MCF 10A (cell line): ENCODE results near the gene ADI1. TPM values are rescaled to one million over a fixed set of nuclear protein-coding genes. Genes with fewer than 3 reads are reported as not detected.

Experiments used
- BruUV-seq: library from RNA; stranded (reverse); fragments of 400-500 nt; replicated peaks from 2 replicates; lab custom pipeline; 2021; lab: Mats Ljungman, UMichigan
- CTCF ChIA-PET: fragments of 300-600 bp; sonication (Branson Sonifier 250); formaldehyde crosslinking; extraction: SDS; loops from one replicate; lab custom pipeline; 2021; ENCODE audit warnings: antibody characterized with exemption, inconsistent platforms; lab: Yijun Ruan, JAX
- POLR2A ChIA-PET: fragments of 300-600, 350-650 bp; sonication (Branson Sonifier 250); formaldehyde crosslinking; extraction: SDS; loops from one replicate; lab custom pipeline; 2020; ENCODE audit warnings: antibody characterized with exemption, inconsistent platforms; lab: Yijun Ruan, JAX
- DNase-seq: peaks from one replicate; pipeline ENCODE4 v3.0.0-alpha.2; 2018; ENCODE audit not compliant: unreplicated experiment
- H3K27ac Mint-ChIP-seq: one replicate; pipeline ENCODE4 v1.8.0; 2022; ENCODE audit warnings: mild to moderate bottlenecking, low read depth, mixed read lengths; ENCODE audit not compliant: unreplicated experiment
- H3K27me3 Mint-ChIP-seq: one replicate; pipeline ENCODE4 v1.8.0; 2022; ENCODE audit warnings: mixed read lengths; ENCODE audit not compliant: insufficient read depth, unreplicated experiment
- H3K36me3 Mint-ChIP-seq: one replicate; pipeline ENCODE4 v1.8.0; 2022; ENCODE audit warnings: mild to moderate bottlenecking, moderate library complexity, mixed read lengths; ENCODE audit not compliant: insufficient read depth, unreplicated experiment
- H3K4me1 Mint-ChIP-seq: one replicate; pipeline ENCODE4 v1.8.0; 2022; ENCODE audit warnings: mixed read lengths; ENCODE audit not compliant: insufficient read depth, unreplicated experiment
- H3K4me3 Mint-ChIP-seq: one replicate; pipeline ENCODE4 v1.8.0; 2022; ENCODE audit warnings: mild to moderate bottlenecking, moderate library complexity, mixed read lengths; ENCODE audit not compliant: unreplicated experiment
- H3K9me3 Mint-ChIP-seq: one replicate; pipeline ENCODE4 v1.8.0; 2022; ENCODE audit warnings: mixed read lengths; ENCODE audit not compliant: unreplicated experiment
- intact Hi-C: fragments of 100-400 bp; cut with micrococcal nuclease; formaldehyde crosslinking; loops from 2 replicates; pipeline ENCODE4 v1.14.1; 2022
- total RNA-seq: library from RNA; stranded (reverse); gene quantifications from 2 replicates; pipeline ENCODE4 v1.2.3, GENCODE V29; 2022
- TF ChIP-seq, protein P1 (sequence below): fragments of 200-600 bp; IDR thresholded peaks from one replicate; pipeline ENCODE4 v1.8.0; 2022; ENCODE audit warnings: antibody characterized with exemption, mild to moderate bottlenecking; ENCODE audit not compliant: unreplicated experiment

ADI1 gene
- total RNA-seq, 1 experiment from 2014 or later: 61.9 TPM

DNA sequence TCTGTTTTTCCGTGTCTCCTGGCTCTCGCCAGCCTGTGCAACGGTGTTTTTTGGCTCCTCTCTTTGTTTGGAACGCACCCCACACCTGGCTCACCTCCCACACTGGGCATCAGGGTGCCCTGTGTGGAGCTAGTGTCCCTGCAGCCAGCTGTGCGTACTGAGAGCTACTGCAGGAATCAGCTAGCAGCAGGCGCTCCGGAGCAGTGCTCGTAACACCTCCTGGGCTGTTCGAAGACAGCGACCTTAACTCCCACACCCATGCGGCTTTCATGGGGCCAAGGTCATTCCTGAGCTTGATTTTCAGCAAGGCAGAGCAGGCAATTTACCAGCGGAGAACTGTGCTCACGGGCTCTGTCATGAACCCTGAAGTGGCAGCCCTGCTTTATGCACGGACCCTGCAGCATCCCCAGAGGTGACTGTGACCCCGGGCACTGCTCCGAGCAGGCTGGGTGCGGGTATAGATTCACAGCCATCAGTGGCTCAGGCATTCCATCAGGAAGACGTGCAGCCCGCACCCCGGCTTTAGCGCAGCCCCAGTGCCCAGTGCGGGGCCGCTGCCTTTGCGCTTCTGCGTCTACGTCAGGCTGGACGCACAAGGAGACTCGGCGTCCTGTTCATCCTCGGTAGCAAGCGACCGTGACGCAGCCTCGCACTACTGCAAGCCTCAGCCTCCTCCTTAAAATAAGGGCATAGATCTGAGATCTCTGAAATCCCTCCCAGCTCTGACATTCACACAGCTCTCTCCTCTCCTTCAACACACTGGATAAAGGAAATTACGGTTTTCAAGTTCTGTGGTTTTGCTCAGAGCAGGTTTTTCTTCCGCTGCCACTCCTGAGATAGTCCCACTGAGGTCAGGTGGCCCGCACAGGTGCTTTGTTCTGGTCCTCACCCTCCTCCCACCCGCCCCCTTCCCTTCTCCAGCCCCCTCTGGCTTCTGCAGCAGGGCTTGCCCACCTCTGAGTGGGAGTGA, 58.2 kb downstream of the ADI1 start:
- BruUV-seq: no TSS peak
- ChIA-PET POLR2A (interaction anchor here (2.5 kb wide), 1 partner anchor 75 kb away, joined by 5 read pairs; no protein-coding TSS in a partner anchor), CTCF (interaction anchor here (0.6 to 4.0 kb wide), 14 partner anchors 9 to 1506 kb away, joined by 3 to 45 read pairs (median 6); no protein-coding TSS in a partner anchor)
- intact Hi-C loops: no loop called here
- TF ChIP-seq, protein P1, sequence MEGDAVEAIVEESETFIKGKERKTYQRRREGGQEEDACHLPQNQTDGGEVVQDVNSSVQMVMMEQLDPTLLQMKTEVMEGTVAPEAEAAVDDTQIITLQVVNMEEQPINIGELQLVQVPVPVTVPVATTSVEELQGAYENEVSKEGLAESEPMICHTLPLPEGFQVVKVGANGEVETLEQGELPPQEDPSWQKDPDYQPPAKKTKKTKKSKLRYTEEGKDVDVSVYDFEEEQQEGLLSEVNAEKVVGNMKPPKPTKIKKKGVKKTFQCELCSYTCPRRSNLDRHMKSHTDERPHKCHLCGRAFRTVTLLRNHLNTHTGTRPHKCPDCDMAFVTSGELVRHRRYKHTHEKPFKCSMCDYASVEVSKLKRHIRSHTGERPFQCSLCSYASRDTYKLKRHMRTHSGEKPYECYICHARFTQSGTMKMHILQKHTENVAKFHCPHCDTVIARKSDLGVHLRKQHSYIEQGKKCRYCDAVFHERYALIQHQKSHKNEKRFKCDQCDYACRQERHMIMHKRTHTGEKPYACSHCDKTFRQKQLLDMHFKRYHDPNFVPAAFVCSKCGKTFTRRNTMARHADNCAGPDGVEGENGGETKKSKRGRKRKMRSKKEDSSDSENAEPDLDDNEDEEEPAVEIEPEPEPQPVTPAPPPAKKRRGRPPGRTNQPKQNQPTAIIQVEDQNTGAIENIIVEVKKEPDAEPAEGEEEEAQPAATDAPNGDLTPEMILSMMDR: no peak
- H3K27me3 Mint-ChIP-seq: no peaks in the 10 kb centered on the region
- no peak overlapping the region for H3K4me3 Mint-ChIP-seq
- H3K36me3 Mint-ChIP-seq: peaks cover 35% of the 10 kb centered on the region
- peaks cover 13% of the 10 kb centered on the region for H3K4me1 Mint-ChIP-seq
- H3K27ac Mint-ChIP-seq: no peak overlapping the region
- no peak for DNase-seq
- H3K9me3 Mint-ChIP-seq: no peaks in the 10 kb centered on the region

DNA sequence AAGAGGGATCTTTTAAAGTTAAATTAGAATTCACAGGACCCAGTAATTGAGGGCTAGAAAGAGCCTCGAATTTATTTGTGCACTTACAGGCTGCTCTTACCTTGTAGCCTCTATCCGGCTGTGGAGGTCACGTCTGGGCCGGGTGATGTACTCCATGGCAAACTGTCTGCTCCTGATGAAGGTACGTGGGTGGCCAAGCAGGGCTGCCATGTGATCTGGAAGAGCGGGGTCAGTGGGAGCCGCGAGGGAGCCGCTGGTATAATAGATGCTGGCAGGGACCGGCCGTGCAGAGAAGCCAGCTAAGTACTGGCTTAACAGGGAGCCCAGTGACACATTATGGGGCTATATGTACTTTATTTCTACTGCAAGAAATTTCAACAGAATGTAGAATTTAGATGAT, 59.2 kb downstream of the ADI1 start:
- H3K27ac Mint-ChIP-seq: no peak overlapping the region
- peaks cover 5% of the 10 kb centered on the region for H3K4me1 Mint-ChIP-seq
- intact Hi-C loops: no loop called here
- no peak for DNase-seq
- TF ChIP-seq, protein P1: no peak
- BruUV-seq: no TSS peak
- H3K4me3 Mint-ChIP-seq: no peak overlapping the region
- no peaks in the 10 kb centered on the region for H3K27me3 Mint-ChIP-seq
- H3K36me3 Mint-ChIP-seq: peaks cover 42% of the 10 kb centered on the region
- ChIA-PET CTCF (interaction anchor here (1.1 to 4.0 kb wide), 3 partner anchors 10 to 38 kb away, joined by 3 to 45 read pairs (median 9); no protein-coding TSS in a partner anchor), POLR2A (interaction anchor here (2.5 kb wide), 1 partner anchor 74 kb away, joined by 5 read pairs; no protein-coding TSS in a partner anchor)
- H3K9me3 Mint-ChIP-seq: no peaks in the 10 kb centered on the region

DNA sequence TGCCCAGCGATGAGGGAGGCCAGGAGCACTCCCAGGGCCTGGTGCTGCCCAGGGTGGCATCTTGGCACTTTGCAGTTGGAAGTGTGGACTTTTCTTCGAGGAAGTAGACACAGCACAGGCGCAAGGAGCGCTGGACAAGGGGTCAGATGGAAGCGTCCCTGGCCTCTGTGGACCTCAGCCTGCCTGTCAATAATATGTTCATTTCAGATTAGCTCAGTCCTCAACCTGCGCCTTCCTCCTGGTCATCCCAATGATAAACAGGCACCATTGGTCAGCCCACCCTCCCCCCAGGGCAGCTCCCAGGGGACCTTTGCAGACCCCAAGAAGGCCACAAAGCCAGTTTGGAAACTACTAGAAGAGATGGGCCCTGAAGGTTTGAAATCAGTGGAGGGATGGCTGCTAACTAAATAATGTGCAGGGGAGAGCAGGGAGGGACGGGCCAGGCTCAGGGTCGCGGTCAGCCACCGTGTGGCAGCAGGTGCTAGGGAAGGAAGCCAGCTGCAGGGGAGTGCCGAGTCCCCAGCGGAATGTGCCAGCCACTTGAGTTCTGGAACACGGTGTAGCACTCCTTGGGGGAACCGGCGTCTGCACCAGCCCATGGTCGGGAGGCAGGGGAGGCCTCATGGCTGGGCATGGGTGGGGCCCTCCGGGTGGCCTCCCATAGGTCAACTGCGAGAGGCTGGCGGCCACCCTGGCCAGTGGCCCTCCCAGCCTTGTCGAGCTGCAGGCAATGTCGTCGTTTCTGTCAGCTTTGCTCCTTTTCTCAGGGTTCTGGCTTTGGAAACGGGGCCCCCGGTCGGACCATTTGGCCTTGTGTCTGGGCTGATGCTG, 59.9 kb downstream of the ADI1 start:
- H3K4me3 Mint-ChIP-seq: no peak overlapping the region
- peaks cover 42% of the 10 kb centered on the region for H3K36me3 Mint-ChIP-seq
- no peaks in the 10 kb centered on the region for H3K27me3 Mint-ChIP-seq
- ChIA-PET POLR2A (interaction anchor here (2.5 kb wide), 1 partner anchor 74 kb away, joined by 5 read pairs; no protein-coding TSS in a partner anchor), CTCF (interaction anchor here (4.0 kb wide), 1 partner anchor 37 kb away, joined by 45 read pairs; no protein-coding TSS in a partner anchor)
- TF ChIP-seq, protein P1: no peak
- no peak overlapping the region for H3K27ac Mint-ChIP-seq
- no TSS peak for BruUV-seq
- peaks cover 5% of the 10 kb centered on the region for H3K4me1 Mint-ChIP-seq
- intact Hi-C loops: no loop called here
- no peak for DNase-seq
- no peaks in the 10 kb centered on the region for H3K9me3 Mint-ChIP-seq
